Measurements from ENCODE around the gene SPTBN1. TPM values are rescaled to one million over a fixed set of nuclear protein-coding genes. Genes with fewer than 3 reads are reported as not detected.

The SPTBN1 gene
- total and polyA plus RNA-seq, 4 experiments from 2014 or later = 2.9 to 121 (median 87.3) TPM

GRCh38 chr2:54617409-54617808 lies 161.3 kb downstream of the SPTBN1 start:
- ChIA-PET CTCF (ENCODE audit: partially characterized antibody) (interaction anchor here (1.1 to 3.3 kb wide), 5 partner anchors 12 to 95 kb away, joined by 3 to 12 read pairs (median 6); no protein-coding TSS in a partner anchor), POLR2A (ENCODE audit: partially characterized antibody) (interaction anchor here (0.9 to 1.9 kb wide), 4 partner anchors 36 to 60 kb away, joined by 3 to 8 read pairs (median 6); no protein-coding TSS in a partner anchor)
- Mint-ChIP-seq H3K27ac (peak overlapping the region in 2 of 7 donors; percentile 42 to 60), H3K27me3 (no peaks in the 10 kb centered on the region), H3K36me3 (peaks cover 61 to 90% of the 10 kb centered on the region in 2 donors), H3K4me1 (peaks cover 28 to 49% (median 29%) of the 10 kb centered on the region in 4 donors), H3K4me3 (no peak overlapping the region), H3K9me3 (peaks cover 0 to 2% (median 0%) of the 10 kb centered on the region in 8 donors)
- H3K4me3 ChIP-seq (ENCODE audit: low read length in 2 of 2) = no peak overlapping the region
- DNase-seq = no peak
- H3K27ac ChIP-seq (ENCODE audit: low read depth, low read length) = no peak overlapping the region
- intact Hi-C loops (cut with micrococcal nuclease) = loop anchor here (5.0 kb wide), 1 partner anchor 95 kb away; no protein-coding TSS in a partner anchor
- peaks cover 64% of the 10 kb centered on the region for H3K36me3 ChIP-seq (ENCODE audit: insufficient read depth, low read length)
- no peaks in the 10 kb centered on the region for H3K27me3 ChIP-seq (ENCODE audit: insufficient read depth, low read length)
- no peaks in the 10 kb centered on the region for H3K9me3 ChIP-seq (ENCODE audit: control insufficient read depth in 1 of 2, low read length in 2 of 2)
- H3K4me1 ChIP-seq (ENCODE audit: insufficient read depth, low read length) = peaks cover 17% of the 10 kb centered on the region

- H3K36me3 Mint-ChIP-seq = peaks cover 67 to 92% of the 10 kb centered on the region in 2 donors
- Histone ChIP-seq H3K27ac (ENCODE audit: low read depth, low read length) (no peak overlapping the region), H3K9me3 (ENCODE audit: control insufficient read depth in 1 of 2, low read length in 2 of 2) (no peaks in the 10 kb centered on the region), H3K4me1 (ENCODE audit: insufficient read depth, low read length) (peaks cover 17% of the 10 kb centered on the region), H3K4me3 (ENCODE audit: low read length in 2 of 2) (no peak overlapping the region), H3K27me3 (ENCODE audit: insufficient read depth, low read length) (no peaks in the 10 kb centered on the region), H3K36me3 (ENCODE audit: insufficient read depth, low read length) (peaks cover 70% of the 10 kb centered on the region)
- peaks cover 19 to 36% (median 24%) of the 10 kb centered on the region in 4 donors for H3K4me1 Mint-ChIP-seq
- peaks cover 0 to 2% (median 0%) of the 10 kb centered on the region in 8 donors for H3K9me3 Mint-ChIP-seq
- ChIA-PET POLR2A (ENCODE audit: partially characterized antibody) (interaction anchor here (0.9 to 1.9 kb wide), 10 partner anchors 9 to 61 kb away, joined by 3 to 8 read pairs (median 3); no protein-coding TSS in a partner anchor), CTCF (ENCODE audit: partially characterized antibody) (interaction anchor here (0.9 to 3.3 kb wide), 6 partner anchors 12 to 96 kb away, joined by 3 to 12 read pairs (median 4); no protein-coding TSS in a partner anchor)
- H3K27me3 Mint-ChIP-seq = no peaks in the 10 kb centered on the region
- H3K4me3 Mint-ChIP-seq = peak overlapping the region in 3 of 8 donors; percentile 3 to 46 (median 37)
- DNase-seq = no peak
- H3K27ac Mint-ChIP-seq = peak overlapping the region; percentile 10 to 89 (median 68)
- intact Hi-C loops (cut with micrococcal nuclease) = loop anchor here (2.0 to 5.0 kb wide), 3 partner anchors 14 to 97 kb away; no protein-coding TSS in a partner anchor
These were observed 162.8 kb downstream of the SPTBN1 start for GRCh38 chr2:54618646-54619565.

- intact Hi-C loops (cut with micrococcal nuclease) = loop anchor here (2.0 to 5.0 kb wide), 3 partner anchors 15 to 97 kb away; no protein-coding TSS in a partner anchor
- Histone ChIP-seq H3K4me1 (ENCODE audit: insufficient read depth, low read length) (peaks cover 17% of the 10 kb centered on the region), H3K36me3 (ENCODE audit: insufficient read depth, low read length) (peaks cover 70% of the 10 kb centered on the region), H3K27ac (ENCODE audit: low read depth, low read length) (no peak overlapping the region), H3K27me3 (ENCODE audit: insufficient read depth, low read length) (no peaks in the 10 kb centered on the region), H3K9me3 (ENCODE audit: control insufficient read depth in 1 of 2, low read length in 2 of 2) (no peaks in the 10 kb centered on the region), H3K4me3 (ENCODE audit: low read length in 2 of 2) (no peak overlapping the region)
- H3K9me3 Mint-ChIP-seq = peaks cover 0 to 2% (median 0%) of the 10 kb centered on the region in 8 donors
- H3K36me3 Mint-ChIP-seq = peaks cover 74 to 92% of the 10 kb centered on the region in 2 donors
- ChIA-PET POLR2A (ENCODE audit: partially characterized antibody) (interaction anchor here (0.9 to 1.9 kb wide), 5 partner anchors 10 to 47 kb away, joined by 3 to 6 read pairs (median 3); no protein-coding TSS in a partner anchor), CTCF (ENCODE audit: partially characterized antibody) (interaction anchor here (0.9 to 3.3 kb wide), 5 partner anchors 13 to 97 kb away, joined by 3 to 12 read pairs (median 6); no protein-coding TSS in a partner anchor)
- peak overlapping the region in 6 of 7 donors; percentile 1 to 73 (median 37) for H3K27ac Mint-ChIP-seq
- peaks cover 17 to 31% (median 23%) of the 10 kb centered on the region in 4 donors for H3K4me1 Mint-ChIP-seq
- no peaks in the 10 kb centered on the region for H3K27me3 Mint-ChIP-seq
- H3K4me3 Mint-ChIP-seq = no peak overlapping the region
- DNase-seq = no peak
These were observed 163.6 kb downstream of the SPTBN1 start for GRCh38 chr2:54619660-54620231.

GRCh38 chr2:54620948-54621347 lies 164.8 kb downstream of the SPTBN1 start:
- no peak overlapping the region for H3K27ac ChIP-seq (ENCODE audit: low read depth, low read length)
- Mint-ChIP-seq H3K4me3 (no peak overlapping the region), H3K9me3 (peaks cover 0 to 2% (median 0%) of the 10 kb centered on the region in 8 donors), H3K27me3 (no peaks in the 10 kb centered on the region), H3K27ac (peak overlapping the region; percentile 4 to 82 (median 41)), H3K36me3 (peaks cover 76 to 95% of the 10 kb centered on the region in 2 donors), H3K4me1 (peaks cover 17 to 31% (median 22%) of the 10 kb centered on the region in 4 donors)
- CTCF ChIA-PET (ENCODE audit: partially characterized antibody) = interaction anchor here (1.3 to 3.3 kb wide), 2 partner anchors 49 to 62 kb away, joined by 3 to 12 read pairs; no protein-coding TSS in a partner anchor
- H3K36me3 ChIP-seq (ENCODE audit: insufficient read depth, low read length) = peaks cover 76% of the 10 kb centered on the region
- POLR2A ChIA-PET (ENCODE audit: partially characterized antibody) = interaction anchor here (1.3 kb wide), 1 partner anchor 62 kb away, joined by 5 read pairs; no protein-coding TSS in a partner anchor
- intact Hi-C loops (cut with micrococcal nuclease) = no loop called here
- H3K9me3 ChIP-seq (ENCODE audit: control insufficient read depth in 1 of 2, low read length in 2 of 2) = no peaks in the 10 kb centered on the region
- H3K4me3 ChIP-seq (ENCODE audit: low read length in 2 of 2) = no peak overlapping the region
- no peaks in the 10 kb centered on the region for H3K27me3 ChIP-seq (ENCODE audit: insufficient read depth, low read length)
- DNase-seq = no peak
- peaks cover 17% of the 10 kb centered on the region for H3K4me1 ChIP-seq (ENCODE audit: insufficient read depth, low read length)

GRCh38 chr2:54624591-54625071 lies 168.5 kb downstream of the SPTBN1 start:
- Histone ChIP-seq H3K27me3 (ENCODE audit: insufficient read depth, low read length) (no peaks in the 10 kb centered on the region), H3K36me3 (ENCODE audit: insufficient read depth, low read length) (peaks cover 92% of the 10 kb centered on the region), H3K9me3 (ENCODE audit: control insufficient read depth in 1 of 2, low read length in 2 of 2) (no peaks in the 10 kb centered on the region), H3K27ac (ENCODE audit: low read depth, low read length) (no peak overlapping the region), H3K4me1 (ENCODE audit: insufficient read depth, low read length) (no peaks in the 10 kb centered on the region), H3K4me3 (ENCODE audit: low read length in 2 of 2) (no peak overlapping the region)
- no peak overlapping the region for H3K4me3 Mint-ChIP-seq
- H3K9me3 Mint-ChIP-seq = peaks cover 0 to 2% (median 0%) of the 10 kb centered on the region in 8 donors
- H3K27me3 Mint-ChIP-seq = no peaks in the 10 kb centered on the region
- ChIA-PET CTCF (ENCODE audit: partially characterized antibody) (interaction anchor here (0.7 to 4.2 kb wide), 9 partner anchors 10 to 517 kb away, joined by 3 to 18 read pairs (median 4); no protein-coding TSS in a partner anchor), POLR2A (ENCODE audit: partially characterized antibody) (interaction anchor here (4.6 kb wide), 1 partner anchor 66 kb away, joined by 16 read pairs; no protein-coding TSS in a partner anchor)
- no peak for DNase-seq
- peaks cover 81 to 93% of the 10 kb centered on the region in 2 donors for H3K36me3 Mint-ChIP-seq
- peak overlapping the region in 1 of 7 donors; percentile 62 for H3K27ac Mint-ChIP-seq
- peaks cover under 1 to 14% (median 4%) of the 10 kb centered on the region in 4 donors for H3K4me1 Mint-ChIP-seq
- intact Hi-C loops (cut with micrococcal nuclease) = no loop called here

GRCh38 chr2:54626131-54626530 lies 170.0 kb downstream of the SPTBN1 start:
- intact Hi-C loops (cut with micrococcal nuclease) = no loop called here
- Mint-ChIP-seq H3K27me3 (no peaks in the 10 kb centered on the region), H3K4me3 (no peak overlapping the region), H3K27ac (peak overlapping the region in 3 of 7 donors; percentile 36 to 88 (median 48)), H3K36me3 (peaks cover 78 to 94% of the 10 kb centered on the region in 2 donors), H3K9me3 (no peaks in the 10 kb centered on the region), H3K4me1 (peaks cover 0 to 4% (median 1%) of the 10 kb centered on the region in 4 donors)
- Histone ChIP-seq H3K4me1 (ENCODE audit: insufficient read depth, low read length) (no peaks in the 10 kb centered on the region), H3K27ac (ENCODE audit: low read depth, low read length) (no peak overlapping the region), H3K9me3 (ENCODE audit: control insufficient read depth in 1 of 2, low read length in 2 of 2) (no peaks in the 10 kb centered on the region), H3K27me3 (ENCODE audit: insufficient read depth, low read length) (no peaks in the 10 kb centered on the region), H3K4me3 (ENCODE audit: low read length in 2 of 2) (no peak overlapping the region), H3K36me3 (ENCODE audit: insufficient read depth, low read length) (peaks cover 93% of the 10 kb centered on the region)
- CTCF ChIA-PET (ENCODE audit: partially characterized antibody) = interaction anchor here (0.9 to 4.2 kb wide), 4 partner anchors 40 to 102 kb away, joined by 3 to 18 read pairs (median 3); no protein-coding TSS in a partner anchor
- POLR2A ChIA-PET (ENCODE audit: partially characterized antibody) = interaction anchor here (4.6 kb wide), 1 partner anchor 67 kb away, joined by 16 read pairs; no protein-coding TSS in a partner anchor
- DNase-seq = no peak
